HG03039 (cell line): ENCODE data around the gene RASGRP3.
"Not testable (repeated sequence)": the region's sequence is repeated elsewhere in the genome, so short reads cannot be mapped to it uniquely, and the experiment has no call there.

Source experiments
- ATAC-seq: cut with Tn5 transposase; IDR thresholded peaks from one replicate; pipeline ENCODE4 v1.9.1; 2021; ENCODE audit warnings: mild to moderate bottlenecking, moderate library complexity; ENCODE audit not compliant: unreplicated experiment

Gene RASGRP3

GRCh38 chr2:33457556-33458247, 18.7 kb upstream of the RASGRP3 start:
- ATAC-seq: peak; percentile 87

GRCh38 chr2:33458248-33458819, 18.1 kb upstream of the RASGRP3 start:
- ATAC-seq: no peak

- no peak for ATAC-seq
Measured at GRCh38 chr2:33459745-33460144, 16.7 kb upstream of the RASGRP3 start.

- ATAC-seq: not testable (repeated sequence)
Measured at GRCh38 chr2:33462512-33462911, 13.9 kb upstream of the RASGRP3 start.

- no peak for ATAC-seq
Measured at GRCh38 chr2:33467413-33467812, 9.0 kb upstream of the RASGRP3 start.

GRCh38 chr2:33469238-33469637, 7.2 kb upstream of the RASGRP3 start:
- ATAC-seq: no peak

GRCh38 chr2:33475224-33476130, 972 bp upstream of the RASGRP3 start:
- ATAC-seq: peak; percentile 36

GRCh38 chr2:33476793-33477190, 343 bp downstream of the RASGRP3 start:
- ATAC-seq: no peak

GRCh38 chr2:33477473-33478468, 1.3 kb downstream of the RASGRP3 start:
- peak; percentile 26 for ATAC-seq

GRCh38 chr2:33478968-33479731, 2.7 kb downstream of the RASGRP3 start:
- no peak for ATAC-seq

- no peak for ATAC-seq
Measured at GRCh38 chr2:33482518-33482917, 6.1 kb downstream of the RASGRP3 start.

GRCh38 chr2:33484042-33484621, 7.7 kb downstream of the RASGRP3 start:
- no peak for ATAC-seq

GRCh38 chr2:33485051-33485450, 8.6 kb downstream of the RASGRP3 start:
- ATAC-seq: no peak

GRCh38 chr2:33486544-33486943, 10.1 kb downstream of the RASGRP3 start:
- no peak for ATAC-seq

GRCh38 chr2:33488178-33488690, 11.8 kb downstream of the RASGRP3 start:
- ATAC-seq: peak; percentile 38

- peak; percentile 33 for ATAC-seq
Measured at GRCh38 chr2:33488715-33489540, 12.5 kb downstream of the RASGRP3 start.

- no peak for ATAC-seq
Measured at GRCh38 chr2:33489835-33490431, 13.5 kb downstream of the RASGRP3 start.
